ENCODE results near the gene SPTBN1.

DNA sequence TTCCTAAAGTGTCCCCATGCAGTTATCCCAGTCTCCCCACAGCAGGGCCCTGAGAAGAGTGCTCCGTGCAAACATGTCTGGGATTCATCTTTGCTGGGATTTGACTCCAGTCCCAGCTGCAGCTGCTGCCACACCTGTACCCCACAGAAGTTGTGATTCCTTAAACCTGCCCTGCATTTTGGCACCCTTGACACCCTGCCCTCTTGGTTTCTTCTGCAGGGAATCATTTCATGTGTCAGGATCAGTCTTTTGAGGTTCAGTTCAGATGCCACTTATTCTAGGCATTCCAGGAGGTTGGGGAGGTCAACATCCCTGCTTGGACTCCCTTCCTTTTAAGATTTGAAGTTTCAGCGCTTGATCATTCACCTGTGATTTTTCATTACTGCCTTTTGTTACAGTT lies 108.3 kb downstream of the SPTBN1 start:
- TF ChIP-seq POLR2A (conservative IDR thresholded peaks at IDR 0.05) = no peak
- TF ChIP-seq PRDM10 (IDR thresholded peaks at IDR 0.05; ENCODE audit: partially characterized antibody) = no peak
- no peak for TF ChIP-seq YY1 (IDR thresholded peaks at IDR 0.05; ENCODE audit: borderline replicate concordance in 1 of 3, control insufficient read depth in 1 of 3, extremely low read depth in 1 of 3, insufficient read depth in 3 of 3, insufficient read length in 1 of 3, insufficient replicate concordance in 2 of 3, low read depth in 1 of 3, low read length in 2 of 3)
- TF ChIP-seq KDM4B (IDR thresholded peaks at IDR 0.05; ENCODE audit: borderline replicate concordance in 2 of 2, low read depth in 1 of 2) = no peak
- no peak for TF ChIP-seq ZSCAN29 (IDR thresholded peaks at IDR 0.05)
- no peak for TF ChIP-seq ARID2 (IDR thresholded peaks at IDR 0.05)
- TF ChIP-seq SREBF2 (CRISPR knock-in tag; IDR thresholded peaks at IDR 0.05) = no peak
- TF ChIP-seq, protein P1, sequence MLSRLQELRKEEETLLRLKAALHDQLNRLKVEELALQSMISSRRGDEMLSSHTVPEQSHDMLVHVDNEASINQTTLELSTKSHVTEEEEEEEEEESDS (CRISPR knock-in tag; IDR thresholded peaks at IDR 0.05) = no peak
- no peak for TF ChIP-seq ZNF133 (CRISPR knock-in tag; IDR thresholded peaks at IDR 0.05)
- TF ChIP-seq CTCF (IDR thresholded peaks at IDR 0.05 in 2 of 3, conservative IDR thresholded peaks at IDR 0.05 in 1 of 3; ENCODE audit: insufficient read depth in 2 of 3, low read depth in 1 of 3, low read length in 3 of 3) = no peak
- TF ChIP-seq, protein P2, sequence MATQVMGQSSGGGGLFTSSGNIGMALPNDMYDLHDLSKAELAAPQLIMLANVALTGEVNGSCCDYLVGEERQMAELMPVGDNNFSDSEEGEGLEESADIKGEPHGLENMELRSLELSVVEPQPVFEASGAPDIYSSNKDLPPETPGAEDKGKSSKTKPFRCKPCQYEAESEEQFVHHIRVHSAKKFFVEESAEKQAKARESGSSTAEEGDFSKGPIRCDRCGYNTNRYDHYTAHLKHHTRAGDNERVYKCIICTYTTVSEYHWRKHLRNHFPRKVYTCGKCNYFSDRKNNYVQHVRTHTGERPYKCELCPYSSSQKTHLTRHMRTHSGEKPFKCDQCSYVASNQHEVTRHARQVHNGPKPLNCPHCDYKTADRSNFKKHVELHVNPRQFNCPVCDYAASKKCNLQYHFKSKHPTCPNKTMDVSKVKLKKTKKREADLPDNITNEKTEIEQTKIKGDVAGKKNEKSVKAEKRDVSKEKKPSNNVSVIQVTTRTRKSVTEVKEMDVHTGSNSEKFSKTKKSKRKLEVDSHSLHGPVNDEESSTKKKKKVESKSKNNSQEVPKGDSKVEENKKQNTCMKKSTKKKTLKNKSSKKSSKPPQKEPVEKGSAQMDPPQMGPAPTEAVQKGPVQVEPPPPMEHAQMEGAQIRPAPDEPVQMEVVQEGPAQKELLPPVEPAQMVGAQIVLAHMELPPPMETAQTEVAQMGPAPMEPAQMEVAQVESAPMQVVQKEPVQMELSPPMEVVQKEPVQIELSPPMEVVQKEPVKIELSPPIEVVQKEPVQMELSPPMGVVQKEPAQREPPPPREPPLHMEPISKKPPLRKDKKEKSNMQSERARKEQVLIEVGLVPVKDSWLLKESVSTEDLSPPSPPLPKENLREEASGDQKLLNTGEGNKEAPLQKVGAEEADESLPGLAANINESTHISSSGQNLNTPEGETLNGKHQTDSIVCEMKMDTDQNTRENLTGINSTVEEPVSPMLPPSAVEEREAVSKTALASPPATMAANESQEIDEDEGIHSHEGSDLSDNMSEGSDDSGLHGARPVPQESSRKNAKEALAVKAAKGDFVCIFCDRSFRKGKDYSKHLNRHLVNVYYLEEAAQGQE (IDR thresholded peaks at IDR 0.05; ENCODE audit: borderline replicate concordance) = no peak
- TF ChIP-seq, protein P2 (CRISPR knock-in tag; IDR thresholded peaks at IDR 0.05; ENCODE audit: low read depth) = no peak

Data from K562 (cell line).